Esophagus muscularis mucosa (tissue), 4 donors: ENCODE measurements around the gene DNAJC1. TPM values are rescaled to one million over a fixed set of nuclear protein-coding genes. Genes with fewer than 3 reads are reported as not detected.
"Not testable (repeated sequence)": the region's sequence is repeated elsewhere in the genome, so short reads cannot be mapped to it uniquely, and the experiment has no call there.

ENCODE experiments used
- DNase-seq: peaks from one replicate; pipeline ENCODE4 v3.0.0-alpha.2; 2017; ENCODE audit errors: extremely low spot score
- H3K27ac ChIP-seq, 4 donors: fragments of 200-600 bp; sonication (generic); replicated peaks in 1 of 4; 1 replicate in 3 of 4; 2 replicates in 1 of 4; pipeline ENCODE4 v1.5.1; 2016 to 2019; ENCODE audit warnings: mild to moderate bottlenecking in 1 of 4
- H3K27me3 ChIP-seq, 4 donors: fragments of 200-600 bp; sonication (generic); one replicate each; pipeline versions ENCODE4 v1.5.1 to v1.6.0; 2016 to 2019
- H3K36me3 ChIP-seq, 4 donors: fragments of 200-600 bp; sonication (generic); one replicate each; pipeline ENCODE4 v1.5.1; 2016 to 2019
- H3K4me1 ChIP-seq, 4 donors: fragments of 200-600 bp; sonication (generic); one replicate each; pipeline ENCODE4 v1.5.1; 2016 to 2019
- H3K4me3 ChIP-seq, 4 donors: fragments of 200-600 bp; sonication (generic); 1 replicate in 2 of 4; 2 replicates in 2 of 4; pipeline ENCODE4 v1.5.1; 2016 to 2019; ENCODE audit warnings: mild to moderate bottlenecking in 4 of 4, moderate library complexity in 1 of 4
- H3K9me3 ChIP-seq, 4 donors: fragments of 200-600 bp; sonication (generic); 1 replicate in 3 of 4; 2 replicates in 1 of 4; pipeline ENCODE4 v1.5.1; 2016 to 2019
- EP300 ChIP-seq: sonication (generic); formaldehyde crosslinking; IDR thresholded peaks from one replicate; pipeline ENCODE4 v1.6.1; 2017; ENCODE audit warnings: antibody characterized with exemption
- POLR2A ChIP-seq: fragments of 450-650 bp; IDR thresholded peaks from one replicate; pipeline ENCODE4 v1.6.1; 2017; ENCODE audit warnings: antibody characterized with exemption, moderate library complexity, mild to moderate bottlenecking, low read depth
- POLR2AphosphoS5 ChIP-seq, 2 donors: sonication (generic); formaldehyde crosslinking; IDR thresholded peaks; one replicate each; pipeline ENCODE4 v1.6.1; 2017; ENCODE audit warnings: antibody characterized with exemption in 2 of 2
- WGBS: methylation state at CpG from one replicate; pipeline ENCODE4 v1.1.5; 2018; 5-methylcytosine and 5-hydroxymethylcytosine counted together
- intact Hi-C: fragments of 100-400 bp; cut with DNase I; formaldehyde crosslinking; loops from one replicate; pipeline ENCODE4 v1.15.1; 2023
- total RNA-seq, 4 donors: library from RNA; depleted of rRNA; stranded (reverse); fragments of >200 nt; gene quantifications; one replicate each; pipeline versions ENCODE4 v1.1.0 to v1.2.1, GENCODE V29; 2016
- TF ChIP-seq, protein P1 (sequence below), 3 experiments: fragments of 200-600 bp in 2 of 3; fragments of 450-650 bp in 1 of 3; sonication (generic) in 2 of 3; IDR thresholded peaks; one replicate each; pipeline ENCODE4 v1.5.1; 2017 to 2019; ENCODE audit warnings: antibody characterized with exemption in 3 of 3, mild to moderate bottlenecking in 2 of 3, moderate library complexity in 1 of 3

The DNAJC1 gene
- total RNA-seq, 4 donors from 2014 or later: 46.5 to 70.6 (median 61.5) TPM

DNA sequence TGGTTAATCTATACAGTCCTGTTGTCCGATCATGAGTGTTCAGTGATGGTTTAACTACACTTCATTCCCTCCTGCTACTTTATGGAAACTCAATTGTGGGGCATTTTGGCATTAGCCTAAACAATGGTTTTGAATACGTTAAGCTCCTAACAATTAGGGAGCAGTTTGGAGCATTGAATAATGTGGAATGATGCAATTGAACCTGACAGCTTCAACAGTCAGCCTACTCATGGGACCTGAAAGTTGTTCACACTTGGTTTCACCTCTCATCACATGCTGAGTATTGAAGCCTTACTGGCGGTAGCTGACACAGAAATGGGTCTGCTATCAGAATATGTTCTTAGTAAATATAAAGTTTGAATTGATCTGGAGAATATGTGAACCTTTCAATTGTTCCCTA, 283.4 kb downstream of the DNAJC1 start:
- H3K36me3 ChIP-seq: peaks cover 0 to 18% (median 10%) of the 10 kb centered on the region in 4 donors
- no peak overlapping the region for H3K27ac ChIP-seq
- no peak for DNase-seq
- H3K4me1 ChIP-seq: peaks cover 17 to 22% (median 21%) of the 10 kb centered on the region in 4 donors
- no peaks in the 10 kb centered on the region for H3K27me3 ChIP-seq
- H3K4me3 ChIP-seq: no peak overlapping the region
- intact Hi-C loops: no loop called here
- no peaks in the 10 kb centered on the region for H3K9me3 ChIP-seq
- TF ChIP-seq POLR2A: no peak
- TF ChIP-seq, protein P1, sequence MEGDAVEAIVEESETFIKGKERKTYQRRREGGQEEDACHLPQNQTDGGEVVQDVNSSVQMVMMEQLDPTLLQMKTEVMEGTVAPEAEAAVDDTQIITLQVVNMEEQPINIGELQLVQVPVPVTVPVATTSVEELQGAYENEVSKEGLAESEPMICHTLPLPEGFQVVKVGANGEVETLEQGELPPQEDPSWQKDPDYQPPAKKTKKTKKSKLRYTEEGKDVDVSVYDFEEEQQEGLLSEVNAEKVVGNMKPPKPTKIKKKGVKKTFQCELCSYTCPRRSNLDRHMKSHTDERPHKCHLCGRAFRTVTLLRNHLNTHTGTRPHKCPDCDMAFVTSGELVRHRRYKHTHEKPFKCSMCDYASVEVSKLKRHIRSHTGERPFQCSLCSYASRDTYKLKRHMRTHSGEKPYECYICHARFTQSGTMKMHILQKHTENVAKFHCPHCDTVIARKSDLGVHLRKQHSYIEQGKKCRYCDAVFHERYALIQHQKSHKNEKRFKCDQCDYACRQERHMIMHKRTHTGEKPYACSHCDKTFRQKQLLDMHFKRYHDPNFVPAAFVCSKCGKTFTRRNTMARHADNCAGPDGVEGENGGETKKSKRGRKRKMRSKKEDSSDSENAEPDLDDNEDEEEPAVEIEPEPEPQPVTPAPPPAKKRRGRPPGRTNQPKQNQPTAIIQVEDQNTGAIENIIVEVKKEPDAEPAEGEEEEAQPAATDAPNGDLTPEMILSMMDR (IDR thresholded peaks at IDR 0.05): no peak
- no peak for TF ChIP-seq POLR2AphosphoS5 (IDR thresholded peaks at IDR 0.05)
- no peak for TF ChIP-seq EP300
- WGBS: 91% methylated on average over 3 of the region's 3 CpGs

DNA sequence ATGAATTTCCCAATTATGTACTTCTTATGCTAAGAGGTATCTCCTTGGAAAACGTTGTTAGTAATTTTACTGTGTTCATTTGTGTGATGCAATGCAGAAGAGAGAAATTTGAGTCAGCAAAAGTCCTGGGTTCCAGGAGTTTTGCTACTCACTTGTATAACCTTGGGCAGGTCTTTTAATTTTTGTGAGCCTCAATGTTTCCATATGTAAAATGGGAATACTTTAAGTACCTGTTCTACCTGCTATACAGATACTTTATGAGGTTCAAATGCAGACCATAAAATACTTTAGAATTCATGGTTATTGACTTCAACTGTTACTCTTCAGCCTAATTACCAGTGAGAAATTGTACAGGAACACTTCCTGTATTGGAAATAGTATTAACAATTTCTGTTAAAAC, 284.0 kb downstream of the DNAJC1 start:
- no peaks in the 10 kb centered on the region for H3K27me3 ChIP-seq
- intact Hi-C loops: no loop called here
- no peaks in the 10 kb centered on the region for H3K9me3 ChIP-seq
- peaks cover 0 to 23% (median 14%) of the 10 kb centered on the region in 4 donors for H3K36me3 ChIP-seq
- no peak overlapping the region for H3K27ac ChIP-seq
- WGBS: 81% methylated on average over 1 of the region's 1 CpG
- H3K4me3 ChIP-seq: no peak overlapping the region
- peaks cover 12 to 16% (median 15%) of the 10 kb centered on the region in 4 donors for H3K4me1 ChIP-seq
- TF ChIP-seq POLR2AphosphoS5 (IDR thresholded peaks at IDR 0.05) (no peak), POLR2A (no peak), EP300 (no peak)
- TF ChIP-seq, protein P1 (IDR thresholded peaks at IDR 0.05): no peak
- no peak for DNase-seq

DNA sequence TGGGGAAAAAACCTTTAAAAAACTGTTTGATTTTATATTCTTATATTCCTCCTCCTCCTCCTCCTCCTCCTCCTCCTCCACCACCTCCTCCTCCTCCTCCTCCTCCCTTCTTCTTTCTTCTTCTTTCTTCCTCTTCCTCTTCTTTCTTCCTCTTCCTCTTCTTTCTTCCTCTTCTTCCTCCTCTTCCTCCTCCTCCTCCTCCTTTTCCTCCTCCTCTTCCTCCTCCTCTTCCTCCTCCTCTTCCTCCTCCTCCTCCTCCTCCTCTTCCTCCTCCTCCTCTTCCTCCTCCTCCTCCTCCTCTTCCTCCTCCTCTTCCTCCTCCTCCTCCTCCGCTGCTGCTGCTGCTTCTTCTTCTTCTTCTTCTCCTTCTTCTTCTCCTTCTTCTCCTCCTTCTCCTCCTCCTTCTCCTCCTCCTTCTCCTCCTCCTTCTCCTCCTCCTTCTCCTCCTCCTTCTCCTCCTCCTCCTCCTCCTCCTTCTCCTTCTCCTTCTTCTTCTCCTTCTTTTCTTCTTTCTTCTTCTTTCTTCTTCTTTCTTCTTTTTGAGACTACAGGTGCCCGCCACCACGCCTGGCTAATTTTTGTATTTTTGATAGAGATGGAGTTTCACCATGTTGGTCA, 286.0 kb downstream of the DNAJC1 start:
- H3K9me3 ChIP-seq, DNase-seq, H3K27ac ChIP-seq, intact Hi-C loops, H3K4me3 ChIP-seq, H3K27me3 ChIP-seq, H3K4me1 ChIP-seq: not testable (repeated sequence)
- WGBS: 96% methylated on average over 3 of the region's 3 CpGs
- peaks cover 0 to 33% (median 20%) of the 10 kb centered on the region in 4 donors for H3K36me3 ChIP-seq

DNA sequence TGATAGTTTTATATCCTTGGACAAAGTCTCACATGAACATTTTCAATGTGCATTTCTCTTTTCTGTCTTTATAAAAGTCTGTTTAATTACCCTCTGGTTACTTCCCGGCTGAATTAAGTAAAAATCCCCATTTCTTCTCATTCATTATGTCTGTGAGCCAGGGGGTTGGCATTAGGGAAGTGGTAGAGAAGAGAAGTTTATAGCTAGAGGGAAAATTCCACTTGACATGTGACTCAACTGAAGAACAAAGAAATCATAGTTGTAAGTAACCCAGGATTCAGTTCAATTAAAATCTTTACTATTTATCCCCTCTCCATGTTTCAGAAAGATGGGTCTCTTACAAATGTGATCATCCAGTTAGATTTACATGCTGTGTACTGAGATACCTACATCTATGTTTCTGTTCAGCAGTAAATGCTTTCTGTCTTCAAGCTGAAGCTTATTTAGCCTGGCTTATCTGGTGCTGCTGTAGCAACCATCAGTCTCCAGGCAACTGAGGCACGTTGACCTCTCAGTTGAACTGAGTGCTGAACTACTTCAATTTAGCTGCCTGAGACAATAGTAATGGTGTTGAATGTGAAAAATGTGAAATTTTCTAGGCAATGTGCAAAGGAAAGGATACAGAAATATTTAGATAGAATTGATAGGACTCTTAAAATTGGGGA, 287.9 kb downstream of the DNAJC1 start:
- intact Hi-C loops: no loop called here
- 44% methylated on average over 2 of the region's 2 CpGs for WGBS
- no peaks in the 10 kb centered on the region for H3K4me1 ChIP-seq
- no peak for TF ChIP-seq POLR2A
- no peak for TF ChIP-seq POLR2AphosphoS5 (IDR thresholded peaks at IDR 0.05)
- TF ChIP-seq, protein P1 (IDR thresholded peaks at IDR 0.05): no peak
- TF ChIP-seq EP300: no peak
- H3K9me3 ChIP-seq: no peaks in the 10 kb centered on the region
- no peak overlapping the region for H3K4me3 ChIP-seq
- no peaks in the 10 kb centered on the region for H3K27me3 ChIP-seq
- peaks cover 0 to 33% (median 20%) of the 10 kb centered on the region in 4 donors for H3K36me3 ChIP-seq
- DNase-seq: no peak
- H3K27ac ChIP-seq: no peak overlapping the region

DNA sequence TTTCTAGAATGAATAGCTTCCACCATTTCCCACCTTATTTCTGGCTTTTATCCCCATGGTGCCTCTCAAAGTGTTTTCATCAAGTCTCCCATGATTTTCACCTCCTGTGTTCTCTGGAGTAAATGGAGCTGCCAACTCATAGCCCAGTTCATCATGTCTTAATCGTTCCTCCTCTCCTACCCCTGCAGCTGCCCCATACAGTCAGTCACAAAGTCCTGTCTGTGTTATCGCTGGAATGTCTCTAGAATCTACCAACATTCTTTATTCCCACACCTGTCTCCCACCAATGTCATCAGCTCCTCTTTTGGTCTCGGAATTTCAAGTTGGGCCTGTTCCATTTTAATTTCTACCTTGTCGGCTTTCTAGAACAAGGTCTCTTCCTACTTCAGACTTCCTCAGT, 290.6 kb downstream of the DNAJC1 start:
- H3K27me3 ChIP-seq: no peaks in the 10 kb centered on the region
- H3K9me3 ChIP-seq: no peaks in the 10 kb centered on the region
- intact Hi-C loops: no loop called here
- H3K27ac ChIP-seq: no peak overlapping the region
- H3K36me3 ChIP-seq: peaks cover 0 to 40% (median 19%) of the 10 kb centered on the region in 4 donors
- DNase-seq: no peak
- H3K4me1 ChIP-seq: no peaks in the 10 kb centered on the region
- no peak overlapping the region for H3K4me3 ChIP-seq
- TF ChIP-seq POLR2AphosphoS5 (IDR thresholded peaks at IDR 0.05) (no peak), POLR2A (no peak), EP300 (no peak)
- TF ChIP-seq, protein P1 (IDR thresholded peaks at IDR 0.05): no peak
- 92% methylated on average over 4 of the region's 4 CpGs for WGBS
